ENCODE measurements around the gene KRT38.
"Not testable (repeated sequence)": the region's sequence is repeated elsewhere in the genome, so short reads cannot be mapped to it uniquely, and the experiment has no call there.

Gene KRT38

GRCh38 chr17:41395044-41395443 is 45.7 kb downstream of the KRT38 start:
- not testable (repeated sequence) for DNase-seq (ENCODE audit: low read depth)

DNA sequence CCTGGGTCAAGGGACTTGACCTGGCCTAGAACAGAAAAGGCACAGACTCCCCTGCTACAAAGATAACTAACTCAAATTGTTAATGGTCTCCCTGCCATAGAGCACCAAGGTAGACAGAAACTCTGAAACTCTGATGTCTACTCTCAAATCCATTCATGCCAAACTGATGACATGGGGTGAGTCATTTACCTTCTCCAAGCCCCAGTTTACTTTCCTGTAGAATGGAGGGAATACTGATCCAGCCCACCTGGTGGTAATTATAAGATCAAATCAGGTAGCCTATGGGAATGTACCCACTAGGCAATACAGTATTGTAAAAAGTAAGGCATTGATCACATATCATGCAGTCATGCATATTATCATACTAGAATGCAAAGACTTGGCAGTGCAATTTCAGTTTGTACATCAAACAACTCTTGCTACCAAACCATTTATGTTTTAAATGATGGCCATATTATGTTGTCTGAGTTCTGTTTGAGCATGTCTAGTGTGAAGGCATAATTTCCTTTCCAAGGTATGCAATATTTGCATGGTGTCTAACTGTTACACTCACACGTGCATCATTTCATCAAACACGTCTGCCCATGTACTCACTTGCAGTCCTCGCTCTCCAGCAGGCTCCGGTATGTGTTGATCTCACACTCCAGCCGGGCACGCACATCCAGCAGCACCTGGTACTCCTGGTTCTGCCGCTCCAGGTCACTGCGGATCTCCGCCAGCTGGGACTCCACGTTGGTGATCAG is 46.4 kb downstream of the KRT38 start:
- DNase-seq (ENCODE audit: low read depth) = no peak

DNA sequence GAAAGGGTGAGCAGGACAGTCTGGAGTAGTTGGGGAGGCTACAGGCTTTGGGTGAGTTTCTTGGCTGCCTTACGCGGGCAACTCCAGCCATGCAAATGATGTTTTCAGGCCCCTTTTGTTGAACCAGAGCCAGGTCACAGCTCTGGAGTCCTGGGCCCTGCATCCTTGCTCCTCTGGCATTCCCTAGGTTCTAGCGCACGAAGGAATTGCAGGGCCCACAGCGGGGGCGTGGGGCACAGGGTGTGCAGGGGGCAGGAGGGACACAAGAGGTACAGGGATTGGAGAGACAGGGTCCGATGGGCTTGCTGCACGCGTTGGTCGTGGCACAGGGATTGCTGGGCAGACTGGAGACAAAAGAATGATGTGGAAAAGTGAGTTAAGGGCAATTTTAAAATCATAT is 47.0 kb downstream of the KRT38 start:
- no peak for DNase-seq (ENCODE audit: low read depth)

GRCh38 chr17:41393294-41393693 is 47.5 kb downstream of the KRT38 start:
- no peak for DNase-seq (ENCODE audit: low read depth)

DNA sequence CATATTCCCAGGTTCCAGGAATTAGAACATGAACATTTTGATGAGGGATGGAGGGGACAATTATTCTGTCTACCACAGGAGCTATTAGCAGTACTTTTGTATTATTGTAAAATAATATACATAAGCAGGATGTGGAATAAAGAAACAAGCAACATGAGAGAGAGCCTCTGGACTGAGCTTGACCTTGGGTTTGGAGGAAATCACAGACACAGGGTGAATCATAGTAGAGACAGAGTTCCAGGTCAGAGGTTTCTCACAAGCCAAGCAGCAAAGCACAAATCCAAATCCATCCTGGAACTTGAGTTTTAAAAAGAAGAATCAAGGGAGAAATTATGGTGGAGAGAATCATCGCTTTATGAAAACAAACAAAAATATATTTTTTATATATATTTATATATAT is 48.5 kb downstream of the KRT38 start:
- DNase-seq (ENCODE audit: low read depth) = no peak

DNA sequence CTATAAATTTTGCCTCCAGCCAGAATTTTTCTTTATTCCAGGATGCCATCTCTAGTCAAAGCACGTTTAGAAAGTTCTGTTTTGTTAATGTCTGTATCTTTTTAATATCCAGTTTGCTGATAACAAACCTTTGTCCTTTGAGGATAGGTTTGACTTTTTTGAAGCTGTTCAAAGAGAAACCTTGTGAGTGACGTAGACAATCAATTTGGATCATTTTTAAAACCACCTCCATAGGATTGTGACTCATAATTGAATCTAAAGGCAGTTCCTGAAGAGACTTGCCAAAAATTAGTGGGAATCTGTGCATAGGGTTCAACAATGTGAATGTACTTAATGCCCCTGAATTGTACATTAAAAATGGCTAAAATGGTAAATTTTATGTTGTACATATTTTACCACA is 49.2 kb downstream of the KRT38 start:
- no peak for DNase-seq (ENCODE audit: low read depth)

- DNase-seq (ENCODE audit: low read depth) = no peak
Observed at GRCh38 chr17:41390411-41390938, 50.3 kb downstream of the KRT38 start.

GRCh38 chr17:41387670-41388069 is 53.1 kb downstream of the KRT38 start:
- no peak for DNase-seq (ENCODE audit: low read depth)

DNA sequence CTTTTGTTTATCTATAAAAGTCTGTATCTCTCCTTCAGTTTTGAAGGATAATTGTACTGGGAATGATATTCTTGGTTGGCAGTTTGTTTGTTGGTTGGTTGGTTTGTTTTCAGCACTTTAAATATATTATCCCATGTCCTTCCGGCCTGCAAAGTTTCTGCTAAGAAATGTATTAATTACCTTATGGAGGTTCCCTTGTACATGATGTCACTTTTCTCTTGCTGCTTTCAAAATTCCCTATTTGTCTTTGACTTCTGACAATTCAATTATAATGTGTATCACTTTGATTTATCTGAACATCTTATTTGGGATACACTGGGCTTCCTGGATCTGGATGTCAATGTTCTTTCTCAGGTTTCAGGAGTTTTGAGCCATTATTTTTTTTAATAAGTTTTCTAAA is 54.6 kb downstream of the KRT38 start:
- DNase-seq (ENCODE audit: low read depth) = no peak
